Mesodermal cell (in vitro differentiated cells): Measurements from ENCODE around the gene CACNA1C.
"Not testable (repeated sequence)": the region's sequence is repeated elsewhere in the genome, so short reads cannot be mapped to it uniquely, and the experiment has no call there.

Source experiments
- H3K27ac ChIP-seq: 2 replicates; pipeline ENCODE4 v1.7.0; 2013; ENCODE audit warnings: mild to moderate bottlenecking, low read depth, low read length, moderate library complexity; ENCODE audit not compliant: severe bottlenecking
- H3K36me3 ChIP-seq: 2 replicates; pipeline ENCODE4 v1.7.1; 2013; ENCODE audit warnings: mild to moderate bottlenecking, low read length, moderate library complexity; ENCODE audit not compliant: control insufficient read depth, insufficient read depth
- H3K4me1 ChIP-seq: one replicate; pipeline ENCODE4 v1.7.1; 2013; ENCODE audit warnings: mild to moderate bottlenecking, low read length; ENCODE audit not compliant: insufficient read depth, control insufficient read depth, poor library complexity, severe bottlenecking
- H3K4me3 ChIP-seq: 2 replicates; pipeline ENCODE4 v1.7.0; 2013; ENCODE audit warnings: low read length, control low read depth, mild to moderate bottlenecking; ENCODE audit not compliant: insufficient read depth, poor library complexity, severe bottlenecking; ENCODE audit errors: extremely low read depth
- H3K9me3 ChIP-seq: 2 replicates; pipeline ENCODE4 v1.7.1; 2013; ENCODE audit warnings: mild to moderate bottlenecking, low read length, moderate library complexity; ENCODE audit not compliant: control insufficient read depth
- WGBS, 2 experiments: methylation state at CpG; one replicate each; pipeline ENCODE4 v1.1.5; 2013; ENCODE audit warnings: missing lambda C conversion rate in 2 of 2; ENCODE audit not compliant: insufficient coverage in 2 of 2; 5-methylcytosine and 5-hydroxymethylcytosine counted together

The CACNA1C gene

DNA sequence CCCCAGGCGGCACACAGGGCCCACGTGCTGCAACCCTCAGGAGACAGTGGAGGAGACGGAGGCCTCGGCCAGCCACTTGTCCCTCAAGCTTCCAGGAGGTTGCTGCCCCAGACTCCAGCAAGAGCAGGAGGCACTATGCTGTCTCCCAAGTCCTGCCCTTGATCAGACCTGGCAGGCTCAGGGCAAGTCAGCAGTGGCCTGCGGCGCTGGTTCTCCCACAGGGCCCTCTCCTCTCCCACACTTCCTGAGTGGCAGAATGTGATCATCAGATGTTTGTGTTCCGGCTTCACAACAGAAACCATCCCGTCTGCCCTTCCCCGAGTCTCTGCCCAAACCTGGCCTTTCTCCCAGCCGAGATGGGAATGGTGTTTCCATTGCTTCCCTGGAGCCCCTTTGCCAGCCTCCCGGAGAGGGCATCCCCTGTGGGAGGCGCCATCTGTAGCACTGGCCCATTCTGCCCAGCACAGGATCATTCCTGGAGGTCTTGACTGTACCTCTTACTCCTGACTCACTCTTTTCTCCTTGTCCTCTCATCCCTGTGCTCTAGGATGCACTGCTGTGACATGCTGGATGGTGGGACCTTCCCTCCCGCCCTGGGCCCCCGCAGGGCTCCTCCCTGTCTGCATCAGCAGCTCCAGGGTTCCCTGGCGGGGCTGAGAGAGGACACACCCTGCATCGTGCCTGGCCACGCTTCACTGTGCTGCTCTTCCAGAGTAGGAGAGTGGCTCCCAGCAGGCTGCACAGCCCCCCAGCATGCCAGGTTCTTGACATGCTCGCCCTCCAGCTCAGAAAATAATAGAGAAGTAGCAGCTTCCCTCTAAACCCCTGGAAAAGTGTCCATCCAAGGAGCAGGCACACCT is 627.3 kb downstream of the CACNA1C start:
- Histone ChIP-seq H3K4me3 (no peak overlapping the region), H3K9me3 (no peaks in the 10 kb centered on the region), H3K36me3 (no peaks in the 10 kb centered on the region), H3K27ac (no peak overlapping the region), H3K4me1 (no peaks in the 10 kb centered on the region)
- 87 to 89% methylated on average over 15 to 18 of the region's 18 CpGs for WGBS, 2 experiments

DNA sequence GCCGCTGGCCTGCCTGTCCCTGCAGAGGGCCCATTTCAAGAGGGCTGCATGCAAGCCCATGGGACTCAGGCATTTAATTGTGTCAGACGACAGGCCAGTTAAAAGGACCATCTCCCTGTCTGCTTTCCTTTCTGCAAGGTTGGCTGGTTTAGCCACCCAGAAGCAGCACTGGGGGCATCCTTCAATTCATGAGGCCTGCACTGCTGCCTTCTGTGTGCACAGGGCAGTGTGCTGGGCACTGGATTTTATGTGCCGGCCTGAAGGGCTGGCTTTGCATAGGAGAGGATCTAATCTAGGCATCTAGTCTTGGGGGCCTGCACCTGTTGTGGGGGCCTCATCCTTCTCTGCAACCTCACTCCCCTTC is 627.9 kb downstream of the CACNA1C start:
- no peaks in the 10 kb centered on the region for H3K36me3 ChIP-seq
- H3K27ac ChIP-seq = no peak overlapping the region
- H3K9me3 ChIP-seq = no peaks in the 10 kb centered on the region
- 78 to 96% methylated on average over 2 to 3 of the region's 3 CpGs for WGBS, 2 experiments
- H3K4me1 ChIP-seq = no peaks in the 10 kb centered on the region
- no peak overlapping the region for H3K4me3 ChIP-seq

DNA sequence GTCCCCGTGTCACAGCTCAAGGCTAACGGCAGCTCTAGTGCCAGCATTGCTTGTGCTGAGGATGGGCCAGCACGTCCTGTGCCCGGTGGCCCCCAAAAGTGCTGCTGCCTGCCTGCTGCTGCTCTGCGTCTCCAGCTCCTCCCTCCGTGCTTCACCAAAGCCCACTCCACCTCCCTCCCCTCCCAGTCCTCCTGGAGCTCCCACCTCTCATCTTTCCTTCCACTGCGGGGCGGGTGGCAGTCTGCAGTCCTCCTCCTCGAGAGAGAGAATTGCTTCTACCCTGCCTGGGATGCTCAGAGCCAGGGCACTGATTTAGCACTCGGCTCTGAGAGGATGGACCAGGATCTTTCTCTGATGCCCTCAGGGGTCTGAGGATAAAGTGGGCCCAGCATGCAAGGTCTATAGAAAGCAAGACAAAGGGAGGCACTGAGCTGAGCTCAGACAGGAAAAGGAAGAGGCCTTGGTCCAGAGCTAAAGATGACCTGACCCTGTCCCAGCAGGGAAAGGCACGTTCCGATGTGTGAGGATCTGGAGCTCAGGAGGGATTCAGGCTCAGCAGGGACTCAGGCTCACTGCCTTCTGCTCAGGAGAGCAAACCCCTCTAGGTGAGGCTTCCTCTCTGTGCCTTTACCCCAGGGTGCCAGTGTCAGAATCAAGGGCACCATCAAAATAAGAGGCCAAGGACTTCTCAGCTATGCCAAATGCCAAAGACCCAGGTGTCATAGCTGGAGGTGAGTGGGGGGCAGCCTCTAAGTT is 628.8 kb downstream of the CACNA1C start:
- no peak overlapping the region for H3K4me3 ChIP-seq
- no peaks in the 10 kb centered on the region for H3K36me3 ChIP-seq
- no peaks in the 10 kb centered on the region for H3K9me3 ChIP-seq
- WGBS, 2 experiments = 67 to 72% methylated on average over 11 to 12 of the region's 12 CpGs
- H3K4me1 ChIP-seq = no peaks in the 10 kb centered on the region
- H3K27ac ChIP-seq = no peak overlapping the region

DNA sequence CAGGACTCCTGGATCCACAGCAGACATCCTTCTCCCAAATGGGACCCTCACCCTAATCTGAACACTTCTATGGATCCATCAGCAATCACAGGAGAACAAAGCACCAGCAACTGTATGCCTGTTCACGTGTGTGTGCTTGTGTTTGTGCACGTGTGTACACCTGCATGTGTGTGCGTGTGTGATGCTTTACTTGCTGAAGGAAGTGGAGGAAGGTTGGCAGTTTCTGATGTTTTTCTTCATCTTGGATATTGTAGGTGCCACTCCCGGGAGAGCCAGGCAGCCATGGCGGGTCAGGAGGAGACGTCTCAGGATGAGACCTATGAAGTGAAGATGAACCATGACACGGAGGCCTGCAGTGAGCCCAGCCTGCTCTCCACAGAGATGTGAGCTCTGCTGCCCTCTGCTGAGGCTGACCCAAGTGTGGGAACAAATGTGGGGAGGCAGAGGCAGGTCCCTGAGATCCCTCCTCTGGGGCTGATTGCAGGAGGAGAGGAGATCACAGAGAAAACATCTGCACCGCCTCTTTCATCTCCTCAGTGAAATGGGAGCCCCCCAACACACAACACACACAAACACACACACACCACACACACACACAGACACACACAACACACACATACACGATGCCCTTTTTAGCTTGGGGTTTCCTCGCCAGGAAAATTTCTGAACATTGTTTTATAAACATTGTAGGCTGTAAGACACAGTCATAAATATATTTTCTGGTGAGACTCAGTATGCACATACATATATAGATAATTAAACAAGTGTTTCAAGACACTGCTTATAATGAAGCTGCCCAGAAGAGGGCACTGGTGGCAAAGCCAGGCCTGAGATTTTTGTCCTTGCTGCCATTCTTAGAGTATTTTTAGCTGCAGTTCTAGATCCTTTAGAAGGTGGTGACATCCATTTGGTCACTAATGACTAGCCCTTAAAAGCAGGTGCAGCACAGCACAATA is 629.8 kb downstream of the CACNA1C start:
- Histone ChIP-seq H3K4me1 (no peaks in the 10 kb centered on the region), H3K4me3 (no peak overlapping the region), H3K36me3 (no peaks in the 10 kb centered on the region), H3K9me3 (no peaks in the 10 kb centered on the region), H3K27ac (no peak overlapping the region)
- WGBS, 2 experiments = 72 to 86% methylated on average over 4 to 5 of the region's 10 CpGs

DNA sequence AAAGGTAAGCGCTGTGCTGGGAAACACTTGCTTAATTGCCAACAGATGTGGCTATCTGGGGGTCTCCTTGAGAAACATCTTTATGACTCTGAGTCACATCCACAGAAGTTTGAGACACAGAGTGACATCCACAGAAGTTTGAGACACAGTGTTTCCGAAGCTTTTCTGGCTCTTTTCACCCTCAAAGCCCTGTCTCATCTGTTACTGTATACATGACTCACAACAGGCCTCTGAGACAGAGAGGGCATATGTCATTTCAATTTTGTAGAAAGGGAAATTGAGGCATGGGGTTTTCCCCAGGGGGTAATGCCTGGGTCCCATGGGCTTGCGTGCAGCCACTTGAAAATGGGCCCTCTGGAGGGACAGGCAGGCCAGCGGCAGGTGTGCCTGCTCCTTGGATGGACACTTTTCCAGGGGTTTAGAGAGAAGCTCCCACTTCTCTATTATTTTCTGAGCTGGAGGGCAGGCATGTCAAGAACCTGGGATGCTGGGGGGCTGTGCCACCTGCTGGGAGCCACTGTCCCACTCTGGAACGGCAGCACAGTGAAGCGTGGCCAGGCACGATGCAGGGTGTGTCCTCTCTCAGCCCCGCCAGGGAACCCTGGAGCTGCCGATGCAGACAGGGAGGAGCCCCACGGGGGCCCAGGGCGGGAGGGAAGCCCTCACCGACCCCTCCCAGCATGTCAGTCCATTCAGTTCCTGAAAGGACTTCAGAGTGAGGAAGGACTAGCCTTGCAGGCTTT is 630.7 kb downstream of the CACNA1C start:
- Histone ChIP-seq H3K27ac (no peak overlapping the region), H3K4me3 (no peak overlapping the region), H3K36me3 (no peaks in the 10 kb centered on the region), H3K9me3 (no peaks in the 10 kb centered on the region), H3K4me1 (no peaks in the 10 kb centered on the region)
- WGBS, 2 experiments = 60 to 68% methylated on average over 7 to 9 of the region's 12 CpGs

DNA sequence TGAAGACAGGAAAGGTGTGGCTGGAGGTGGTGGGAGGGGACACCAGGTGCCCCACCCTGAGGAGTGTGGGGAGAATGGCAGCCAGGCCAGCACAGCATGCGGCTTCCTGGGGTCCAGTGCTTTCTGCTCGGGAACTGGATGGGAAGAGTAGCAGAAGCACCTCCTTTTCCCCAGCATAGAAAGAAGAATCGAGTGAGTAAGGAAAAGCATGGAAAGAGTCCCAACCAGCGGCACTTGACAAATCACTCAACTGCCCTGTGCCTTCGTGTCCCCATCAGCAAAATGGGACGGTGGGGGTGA is 631.2 kb downstream of the CACNA1C start:
- not testable (repeated sequence) for H3K9me3 ChIP-seq, H3K4me1 ChIP-seq, H3K27ac ChIP-seq, H3K4me3 ChIP-seq, H3K36me3 ChIP-seq
- 92 to 96% methylated on average over 2 to 3 of the region's 6 CpGs for WGBS, 2 experiments

DNA sequence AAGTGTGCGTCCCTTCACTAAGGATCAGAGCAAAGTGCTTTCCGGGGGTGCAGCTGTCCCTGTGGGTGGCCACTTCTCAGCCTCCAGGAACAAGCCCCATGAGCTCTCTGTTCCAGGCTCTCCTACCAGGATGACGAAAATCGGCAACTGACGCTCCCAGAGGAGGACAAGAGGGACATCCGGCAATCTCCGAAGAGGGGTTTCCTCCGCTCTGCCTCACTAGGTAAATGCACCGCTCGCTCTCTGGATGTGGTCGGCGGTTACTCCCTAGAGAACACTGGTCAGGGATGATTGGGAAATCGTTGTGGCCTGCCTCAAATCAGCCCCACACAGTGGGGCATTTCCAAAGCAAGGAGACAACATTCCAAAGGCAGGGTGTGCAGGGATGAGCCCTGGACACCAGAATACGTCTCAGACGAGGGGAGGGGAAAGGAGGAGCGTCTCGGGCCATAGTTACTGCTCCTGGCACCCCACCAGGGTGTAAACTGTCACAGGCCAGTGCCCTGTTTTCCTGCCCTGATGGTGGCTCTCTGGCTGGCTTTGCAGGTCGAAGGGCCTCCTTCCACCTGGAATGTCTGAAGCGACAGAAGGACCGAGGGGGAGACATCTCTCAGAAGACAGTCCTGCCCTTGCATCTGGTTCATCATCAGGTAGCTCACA is 633.0 kb downstream of the CACNA1C start:
- H3K4me1 ChIP-seq, H3K27ac ChIP-seq, H3K36me3 ChIP-seq, H3K9me3 ChIP-seq, H3K4me3 ChIP-seq: not testable (repeated sequence)
- 85 to 92% methylated on average over 16 of the region's 20 CpGs for WGBS, 2 experiments

DNA sequence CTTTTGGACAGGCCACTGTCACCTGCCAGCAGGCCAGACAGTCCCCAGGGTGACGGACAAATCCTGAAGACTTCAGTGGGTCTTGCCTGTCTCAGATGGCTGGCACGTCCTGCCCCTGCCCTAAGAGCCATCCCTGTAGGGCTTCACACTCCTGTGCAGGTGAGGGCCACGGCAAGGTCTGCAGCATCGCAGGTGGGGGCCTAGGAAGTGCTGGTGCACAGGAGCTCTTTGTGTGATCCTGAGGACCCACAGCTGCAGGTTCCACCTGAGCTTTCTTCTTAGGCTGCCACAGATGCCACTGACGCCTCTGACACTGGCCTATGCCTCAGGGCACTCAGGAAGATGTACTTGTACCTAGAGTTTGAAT is 633.5 kb downstream of the CACNA1C start:
- Histone ChIP-seq H3K36me3 (no peaks in the 10 kb centered on the region), H3K4me3 (no peak overlapping the region), H3K27ac (no peak overlapping the region), H3K4me1 (no peaks in the 10 kb centered on the region), H3K9me3 (no peaks in the 10 kb centered on the region)
- WGBS, 2 experiments = 92 to 100% methylated on average over 4 to 5 of the region's 5 CpGs

DNA sequence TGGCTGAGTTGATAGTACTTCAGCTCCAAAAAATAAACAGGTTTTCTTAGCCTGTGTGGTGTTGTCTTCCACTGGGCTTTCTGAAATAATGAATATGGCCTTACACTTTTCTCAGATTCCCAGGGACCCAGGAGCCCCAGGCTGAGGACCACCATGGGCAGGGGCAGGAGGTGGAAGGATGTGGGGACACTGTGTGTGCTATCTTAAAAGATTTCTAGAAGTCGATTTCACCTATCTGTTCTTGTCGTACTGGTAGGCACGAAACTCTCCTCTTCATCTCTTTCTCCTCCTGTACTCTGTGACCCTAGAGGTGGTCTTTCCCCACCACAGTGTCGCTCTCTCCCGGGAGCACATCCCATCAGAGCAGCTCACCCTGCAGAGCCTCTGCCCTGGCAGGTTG is 634.3 kb downstream of the CACNA1C start:
- Histone ChIP-seq H3K4me3 (no peak overlapping the region), H3K27ac (no peak overlapping the region), H3K36me3 (no peaks in the 10 kb centered on the region), H3K9me3 (no peaks in the 10 kb centered on the region), H3K4me1 (no peaks in the 10 kb centered on the region)
- WGBS, 2 experiments = 91% methylated on average over 4 to 5 of the region's 5 CpGs

DNA sequence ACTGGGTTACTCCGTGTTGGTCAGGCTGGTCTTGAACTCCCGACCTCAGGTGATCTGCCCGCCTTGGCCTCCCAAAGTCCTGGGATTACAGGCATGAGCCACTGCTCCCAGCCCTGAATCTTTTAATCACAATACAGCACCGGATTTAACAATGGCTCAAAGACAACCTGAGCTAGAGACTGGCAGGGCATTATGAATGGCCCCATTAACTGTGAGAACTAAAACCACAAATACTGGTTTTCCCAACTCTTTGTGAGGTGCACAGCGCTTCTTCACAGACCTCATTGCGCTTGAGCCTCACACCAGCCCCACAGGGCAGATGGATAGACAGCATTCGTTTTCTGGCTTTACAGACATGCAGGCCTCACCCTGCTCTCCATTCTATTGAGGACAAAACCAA is 634.9 kb downstream of the CACNA1C start:
- H3K4me1 ChIP-seq = no peaks in the 10 kb centered on the region
- H3K4me3 ChIP-seq = no peak overlapping the region
- no peaks in the 10 kb centered on the region for H3K36me3 ChIP-seq
- no peak overlapping the region for H3K27ac ChIP-seq
- H3K9me3 ChIP-seq = no peaks in the 10 kb centered on the region
- 89 to 91% methylated on average over 6 to 7 of the region's 7 CpGs for WGBS, 2 experiments
